HG03025 (cell line): ENCODE measurements around the gene COLEC12.

ENCODE experiments used
- ATAC-seq: cut with Tn5 transposase; IDR thresholded peaks from one replicate; pipeline ENCODE4 v1.9.1; 2021; ENCODE audit warnings: mild to moderate bottlenecking, moderate library complexity; ENCODE audit not compliant: unreplicated experiment, low FRiP score

The COLEC12 gene

GRCh38 chr18:365651-366050, 134.8 kb downstream of the COLEC12 start:
- ATAC-seq: no peak

GRCh38 chr18:364256-364826, 136.2 kb downstream of the COLEC12 start:
- ATAC-seq: no peak

- no peak for ATAC-seq
These were observed 137.0 kb downstream of the COLEC12 start for GRCh38 chr18:363301-364085.

GRCh38 chr18:362311-363290, 137.9 kb downstream of the COLEC12 start:
- no peak for ATAC-seq

GRCh38 chr18:361941-362310, 138.6 kb downstream of the COLEC12 start:
- ATAC-seq: no peak

GRCh38 chr18:361100-361732, 139.3 kb downstream of the COLEC12 start:
- ATAC-seq: no peak

- ATAC-seq: no peak
These were observed 139.8 kb downstream of the COLEC12 start for GRCh38 chr18:360676-361075.

GRCh38 chr18:356778-357177, 143.7 kb downstream of the COLEC12 start:
- ATAC-seq: no peak

- no peak for ATAC-seq
These were observed 144.8 kb downstream of the COLEC12 start for GRCh38 chr18:355678-356077.

- no peak for ATAC-seq
These were observed 146.0 kb downstream of the COLEC12 start for GRCh38 chr18:354471-354870.

GRCh38 chr18:354003-354402, 146.5 kb downstream of the COLEC12 start:
- ATAC-seq: no peak

- no peak for ATAC-seq
These were observed 148.1 kb downstream of the COLEC12 start for GRCh38 chr18:352438-352837.

GRCh38 chr18:350953-351572, 149.4 kb downstream of the COLEC12 start:
- ATAC-seq: no peak

GRCh38 chr18:346600-346999, 153.9 kb downstream of the COLEC12 start:
- ATAC-seq: no peak

GRCh38 chr18:341102-341501, 159.4 kb downstream of the COLEC12 start:
- ATAC-seq: no peak

GRCh38 chr18:340044-340443, 160.5 kb downstream of the COLEC12 start:
- no peak for ATAC-seq

GRCh38 chr18:339200-339599, 161.3 kb downstream of the COLEC12 start:
- ATAC-seq: no peak

GRCh38 chr18:336713-337112, 163.8 kb downstream of the COLEC12 start:
- no peak for ATAC-seq

GRCh38 chr18:335733-336132, 164.8 kb downstream of the COLEC12 start:
- no peak for ATAC-seq

- no peak for ATAC-seq
These were observed 165.8 kb downstream of the COLEC12 start for GRCh38 chr18:334575-335132.
